GM10248 (cell line): ENCODE measurements around the gene RPL27.

Source experiments
- CTCF ChIA-PET: fragments of 300-600 bp; sonication (Branson Sonifier 250); formaldehyde crosslinking; extraction: SDS; loops from one replicate; lab custom pipeline; 2021; ENCODE audit warnings: antibody characterized with exemption; lab: Yijun Ruan, JAX
- POLR2A ChIA-PET: fragments of 350-650 bp; sonication (Branson Sonifier 250); formaldehyde crosslinking; extraction: SDS; loops from one replicate; lab custom pipeline; 2020; ENCODE audit warnings: antibody characterized with exemption; lab: Yijun Ruan, JAX
- DNase-seq: peaks from one replicate; pipeline ENCODE4 v3.0.0; 2012; ENCODE audit errors: extremely low spot score
- TF ChIP-seq, protein P1 (sequence below): IDR thresholded peaks from 2 replicates; pipeline ENCODE4 v1.5.1; 2012; ENCODE audit warnings: mild to moderate bottlenecking, low read depth; ENCODE audit errors: extremely low read depth, missing control alignments, control extremely low read depth

RPL27 gene

DNA sequence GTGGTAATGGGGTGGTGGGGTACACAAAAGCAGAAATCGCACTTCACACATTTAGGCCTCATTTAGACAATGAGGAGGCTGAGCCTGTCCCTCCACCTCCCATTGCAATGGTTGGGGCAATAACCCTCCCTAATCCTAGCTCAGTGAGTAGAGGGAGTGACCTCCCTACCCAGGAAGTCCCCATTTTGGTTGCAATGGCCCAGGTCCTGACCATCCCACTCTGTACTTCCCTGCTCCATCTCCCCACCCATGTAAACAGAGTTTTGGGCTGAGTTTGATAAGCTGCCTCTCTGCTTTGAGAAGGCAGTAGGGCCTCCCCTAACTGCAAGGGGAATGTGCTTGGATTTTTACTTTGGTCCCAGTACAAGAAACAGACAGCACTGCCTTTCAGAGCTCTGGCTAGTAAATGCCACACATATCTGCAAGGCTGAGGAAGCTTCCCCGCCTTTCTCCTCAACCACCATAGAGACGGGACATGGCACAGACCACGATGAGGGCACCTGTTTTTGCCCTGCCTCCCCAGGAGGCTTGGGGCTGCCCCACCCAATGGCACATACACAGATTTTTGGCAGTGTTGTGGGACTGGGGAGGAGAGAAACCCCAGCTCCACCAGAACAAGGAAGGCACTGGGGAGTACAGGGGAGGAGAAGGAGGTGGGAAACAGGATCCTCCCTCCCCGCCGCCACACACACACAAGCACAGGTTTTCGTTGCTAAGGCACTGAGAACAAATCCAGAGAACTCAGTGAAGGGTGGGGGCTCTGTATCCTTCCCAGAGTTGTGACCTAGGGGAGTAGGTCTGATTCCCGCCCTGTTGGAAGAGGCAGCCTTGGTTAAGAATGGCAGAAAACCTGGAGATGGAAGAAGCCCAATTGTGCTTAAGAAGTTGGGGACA, 16.7 kb downstream of the RPL27 start:
- CTCF ChIA-PET, result interaction anchor here (1.0 to 1.5 kb wide), 2 partner anchors 9 to 16 kb away, joined by 5 read pairs; partner anchors contain the start of gene RPL27
- POLR2A ChIA-PET, result interaction anchor here (1.2 kb wide), 1 partner anchor 17 kb away, joined by 4 read pairs; the partner anchor contains the start of gene RPL27
- TF ChIP-seq, protein P1, sequence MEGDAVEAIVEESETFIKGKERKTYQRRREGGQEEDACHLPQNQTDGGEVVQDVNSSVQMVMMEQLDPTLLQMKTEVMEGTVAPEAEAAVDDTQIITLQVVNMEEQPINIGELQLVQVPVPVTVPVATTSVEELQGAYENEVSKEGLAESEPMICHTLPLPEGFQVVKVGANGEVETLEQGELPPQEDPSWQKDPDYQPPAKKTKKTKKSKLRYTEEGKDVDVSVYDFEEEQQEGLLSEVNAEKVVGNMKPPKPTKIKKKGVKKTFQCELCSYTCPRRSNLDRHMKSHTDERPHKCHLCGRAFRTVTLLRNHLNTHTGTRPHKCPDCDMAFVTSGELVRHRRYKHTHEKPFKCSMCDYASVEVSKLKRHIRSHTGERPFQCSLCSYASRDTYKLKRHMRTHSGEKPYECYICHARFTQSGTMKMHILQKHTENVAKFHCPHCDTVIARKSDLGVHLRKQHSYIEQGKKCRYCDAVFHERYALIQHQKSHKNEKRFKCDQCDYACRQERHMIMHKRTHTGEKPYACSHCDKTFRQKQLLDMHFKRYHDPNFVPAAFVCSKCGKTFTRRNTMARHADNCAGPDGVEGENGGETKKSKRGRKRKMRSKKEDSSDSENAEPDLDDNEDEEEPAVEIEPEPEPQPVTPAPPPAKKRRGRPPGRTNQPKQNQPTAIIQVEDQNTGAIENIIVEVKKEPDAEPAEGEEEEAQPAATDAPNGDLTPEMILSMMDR, result no peak
- DNase-seq, result no peak

GRCh38 chr17:43015579-43015978, 17.4 kb downstream of the RPL27 start:
- ChIA-PET POLR2A (interaction anchor here (1.2 kb wide), 1 partner anchor 17 kb away, joined by 4 read pairs; the partner anchor contains the start of gene RPL27), CTCF (interaction anchor here (1.5 kb wide), 1 partner anchor 8 kb away, joined by 5 read pairs; no protein-coding TSS in a partner anchor)
- TF ChIP-seq, protein P1, result no peak
- DNase-seq, result no peak

- POLR2A ChIA-PET, result no interaction called here
- CTCF ChIA-PET, result no interaction called here
- TF ChIP-seq, protein P1, result no peak
- DNase-seq, result no peak
Measured at GRCh38 chr17:43016216-43016615, 18.0 kb downstream of the RPL27 start.

- TF ChIP-seq, protein P1, result no peak
- POLR2A ChIA-PET, result interaction anchor here (0.6 to 1.3 kb wide), 4 partner anchors 10 to 297 kb away, joined by 3 to 4 read pairs (median 4); partner anchors contain the start of gene IFI35
- CTCF ChIA-PET, result interaction anchor here (1.0 to 2.6 kb wide), 4 partner anchors 9 to 30 kb away, joined by 3 to 6 read pairs (median 4); partner anchors contain the start of gene RPL27
- DNase-seq, result no peak
Measured at GRCh38 chr17:43018008-43018853, 20.0 kb downstream of the RPL27 start.

GRCh38 chr17:43018932-43019331, 20.7 kb downstream of the RPL27 start:
- DNase-seq, result no peak
- POLR2A ChIA-PET, result interaction anchor here (0.6 kb wide), 2 partner anchors 11 to 187 kb away, joined by 4 read pairs; no protein-coding TSS in a partner anchor
- TF ChIP-seq, protein P1, result no peak
- CTCF ChIA-PET, result interaction anchor here (1.0 to 2.6 kb wide), 3 partner anchors 10 to 29 kb away, joined by 3 to 6 read pairs (median 3); partner anchors contain the start of gene RPL27
